K562 (cell line): ENCODE results near the gene ART4. TPM values are rescaled to one million over a fixed set of nuclear protein-coding genes. Genes with fewer than 3 reads are reported as not detected.

Source experiments
- ATAC-seq: fragments of 200-7000 bp; cut with Tn5 transposase; 3 replicates; pipeline ENCODE4 v1.9.1; 2020; ENCODE audit warnings: moderate library complexity
- BruUV-seq: library from RNA; stranded (reverse); fragments of 400-500 nt; replicated peaks from 2 replicates; lab custom pipeline; 2021; lab: Mats Ljungman, UMichigan
- CTCF ChIA-PET: fragments of 300-600 bp; formaldehyde crosslinking; extraction: SDS; loops from one replicate; lab custom pipeline; 2021; ENCODE audit warnings: low intra/inter-chr PET ratio; lab: Yijun Ruan, JAX
- POLR2A ChIA-PET: fragments of 300-600, 350-650 bp; sonication (Branson Sonifier 250); formaldehyde crosslinking; extraction: SDS; loops from one replicate; lab custom pipeline; 2021; ENCODE audit warnings: antibody characterized with exemption, inconsistent platforms; lab: Yijun Ruan, JAX
- DNase-seq, 4 experiments: peaks; one replicate each; pipeline versions ENCODE4 v3.0.0 to v3.0.0-alpha.2; 2011 to 2018; ENCODE audit warnings: low spot score in 3 of 4, mixed read lengths in 3 of 4; ENCODE audit errors: extremely low read depth in 1 of 4
- FAIRE-seq: peaks from 2 replicates; lab custom pipeline; 2011; peaks lifted over from hg19 to GRCh38; lab: Jason Lieb, UNC
- H2AFZ ChIP-seq: 2 replicates; pipeline ENCODE4 v1.6.0; 2011; ENCODE audit warnings: low read depth, low read length, control low read depth, inconsistent platforms
- H3K27ac ChIP-seq: fragments of 200-600 bp; 3 replicates; pipeline ENCODE4 v1.8.0; 2011; ENCODE audit warnings: low read depth, mild to moderate bottlenecking, control low read depth, inconsistent platforms, low read length, moderate library complexity, mixed read lengths; ENCODE audit errors: extremely low read depth
- H3K27me3 ChIP-seq, 2 experiments: fragments of 300-600 bp in 1 of 2; 2 replicates in 1 of 2; 3 replicates in 1 of 2; pipeline versions ENCODE4 v1.6.0 to v1.8.0; 2011; ENCODE audit warnings: inconsistent platforms in 2 of 2, low read length in 2 of 2, mild to moderate bottlenecking in 1 of 2, mixed read lengths in 1 of 2, moderate library complexity in 1 of 2; ENCODE audit not compliant: control insufficient read depth in 2 of 2, insufficient read depth in 2 of 2
- H3K36me3 ChIP-seq: fragments of 300-600 bp; 3 replicates; pipeline ENCODE4 v1.8.0; 2011; ENCODE audit warnings: mild to moderate bottlenecking, low read length, inconsistent platforms; ENCODE audit not compliant: control insufficient read depth, insufficient read depth
- H3K4me1 ChIP-seq, 2 experiments: fragments of 200-600 bp in 1 of 2; replicated peaks in 1 of 2; 2 replicates in 1 of 2; 3 replicates in 1 of 2; pipeline versions ENCODE4 v1.5.1 to v1.8.0; 2011; ENCODE audit warnings: inconsistent platforms in 2 of 2, low read length in 2 of 2, mild to moderate bottlenecking in 1 of 2, mixed read lengths in 1 of 2, moderate library complexity in 1 of 2; ENCODE audit not compliant: control insufficient read depth in 2 of 2, insufficient read depth in 2 of 2
- H3K4me2 ChIP-seq: 2 replicates; pipeline ENCODE4 v1.6.1; 2011; ENCODE audit warnings: low read length, control low read depth, inconsistent platforms, mixed read lengths; ENCODE audit not compliant: insufficient read depth
- H3K4me3 ChIP-seq: fragments of 200-600 bp; sonication (generic), shearing (Covaris generic); 2 replicates; pipeline ENCODE4 v1.5.1; 2016; ENCODE audit warnings: control low read depth, inconsistent platforms
- H3K79me2 ChIP-seq: fragments of 200-600 bp; 3 replicates; pipeline ENCODE4 v1.8.0; 2011; ENCODE audit warnings: low read length, inconsistent platforms; ENCODE audit not compliant: control insufficient read depth, insufficient read depth
- H3K9ac ChIP-seq, 2 experiments: 2 replicates each; pipeline versions ENCODE4 v1.6.0 to v1.6.1; 2011; ENCODE audit warnings: low read depth in 2 of 2, low read length in 2 of 2, control low read depth in 1 of 2, inconsistent platforms in 1 of 2, mild to moderate bottlenecking in 1 of 2, mixed read lengths in 1 of 2; ENCODE audit not compliant: insufficient read depth in 1 of 2
- H3K9me1 ChIP-seq: one replicate; pipeline ENCODE4 v1.6.0; 2011; ENCODE audit warnings: inconsistent platforms, mild to moderate bottlenecking, low read length, moderate library complexity; ENCODE audit not compliant: control insufficient read depth, insufficient read depth
- H3K9me3 ChIP-seq: replicated peaks from 2 replicates; pipeline ENCODE4 v1.5.1; 2011; ENCODE audit warnings: low read depth, low read length, inconsistent platforms; ENCODE audit not compliant: control insufficient read depth, insufficient read depth
- H4K20me1 ChIP-seq: replicated peaks from 2 replicates; pipeline ENCODE4 v1.6.1; 2011; ENCODE audit warnings: low read length, inconsistent platforms, mixed read lengths; ENCODE audit not compliant: control insufficient read depth, insufficient read depth
- CXXC5 ChIP-seq: fragments of 250-450 bp; sonication (Bioruptor Pico); IDR thresholded peaks from 2 replicates; pipeline ENCODE4 v1.8.0; 2022; ENCODE audit warnings: inconsistent platforms, mild to moderate bottlenecking, moderate library complexity
- LEF1 ChIP-seq: fragments of 450-650 bp; IDR thresholded peaks from 2 replicates; pipeline ENCODE4 v1.6.1; 2016; ENCODE audit warnings: mild to moderate bottlenecking
- MAFG ChIP-seq: fragments of 450-650 bp; conservative IDR thresholded peaks from 2 replicates; pipeline ENCODE4 v1.6.1; 2016; ENCODE audit warnings: missing genetic modification characterization, missing compliant biosample characterization
- TGIF2 ChIP-seq: sonication (generic); formaldehyde crosslinking; IDR thresholded peaks from 2 replicates; pipeline ENCODE4 v1.8.1; 2022; ENCODE audit warnings: mild to moderate bottlenecking, missing genetic modification reagents, moderate library complexity
- ZNF431 ChIP-seq: sonication (generic); formaldehyde crosslinking; IDR thresholded peaks from 2 replicates; pipeline ENCODE4 v1.8.0; 2022; ENCODE audit warnings: mild to moderate bottlenecking, missing genetic modification reagents
- ZNF507 ChIP-seq: conservative IDR thresholded peaks from 2 replicates; pipeline ENCODE4 v1.6.1; 2017; ENCODE audit warnings: missing genetic modification characterization, missing compliant biosample characterization
- ZNF551 ChIP-seq: fragments of 250-450 bp; sonication (Bioruptor Pico); IDR thresholded peaks from 2 replicates; pipeline ENCODE4 v1.5.0; 2021; ENCODE audit warnings: mild to moderate bottlenecking, moderate library complexity
- WGBS: fragments of 100-300 bp; shearing (Covaris generic); methylation state at CpG from one replicate; pipeline ENCODE4 v1.1.6; 2016; ENCODE audit warnings: low coverage, mixed read lengths; ENCODE audit not compliant: insufficient coverage; ENCODE audit errors: missing lambda C conversion rate; 5-methylcytosine and 5-hydroxymethylcytosine counted together
- in situ Hi-C: fragments of 300-500 bp; cut with MboI; formaldehyde crosslinking; loops from 4 replicates; pipeline ENCODE4 v1.15.0; 2018; ENCODE audit warnings: inconsistent platforms, mixed read lengths
- intact Hi-C: fragments of 100-400 bp; cut with micrococcal nuclease; formaldehyde crosslinking; loops from 2 replicates; pipeline ENCODE4 v1.14.2; 2022
- polyA plus RNA-seq, 8 experiments: library from polyadenylated mRNA; depleted of rRNA in 4 of 8; stranded (reverse) in 5 of 8; unstranded in 3 of 8; fragments of >200 nt; fragmentation: Nextera tagmentation in 2 of 8; fragmentation: Illumina TruSeq in 1 of 8; extraction: Ambion mirVana in 2 of 8; extraction: Trizol in 1 of 8; gene quantifications; 2 replicates each; pipeline versions ENCODE4 v1.2.1 to v1.2.3, GENCODE V29; 2011 to 2014; ENCODE audit warnings: inconsistent platforms in 1 of 8, missing spikeins in 1 of 8
- total RNA-seq, 7 experiments: library from RNA; depleted of rRNA in 6 of 7; stranded (reverse); fragments of >200 nt in 6 of 7; fragmentation: Illumina TruSeq in 2 of 7; extraction: Trizol in 2 of 7; gene quantifications; 2 replicates each; pipeline versions ENCODE4 v1.2.1 to v1.2.3, GENCODE V29; 2011 to 2021; ENCODE audit warnings: low replicate concordance in 1 of 7
- TF ChIP-seq, protein P1 (sequence below): fragments of 250-450 bp; sonication (Bioruptor Pico); IDR thresholded peaks from 2 replicates; pipeline ENCODE4 v1.8.0; 2022; ENCODE audit warnings: inconsistent platforms, mild to moderate bottlenecking, moderate library complexity, borderline replicate concordance
- TF ChIP-seq, protein P2 (sequence below): sonication (generic); formaldehyde crosslinking; IDR thresholded peaks from 2 replicates; pipeline ENCODE4 v1.8.0; 2023; ENCODE audit warnings: mild to moderate bottlenecking, missing genetic modification reagents

Gene ART4
- total and polyA plus RNA-seq, 9 of the 15 experiments (the other 6 are each of a cell fraction or from before 2014, with no cell fraction given): 0.07 TPM; not detected in 8

DNA sequence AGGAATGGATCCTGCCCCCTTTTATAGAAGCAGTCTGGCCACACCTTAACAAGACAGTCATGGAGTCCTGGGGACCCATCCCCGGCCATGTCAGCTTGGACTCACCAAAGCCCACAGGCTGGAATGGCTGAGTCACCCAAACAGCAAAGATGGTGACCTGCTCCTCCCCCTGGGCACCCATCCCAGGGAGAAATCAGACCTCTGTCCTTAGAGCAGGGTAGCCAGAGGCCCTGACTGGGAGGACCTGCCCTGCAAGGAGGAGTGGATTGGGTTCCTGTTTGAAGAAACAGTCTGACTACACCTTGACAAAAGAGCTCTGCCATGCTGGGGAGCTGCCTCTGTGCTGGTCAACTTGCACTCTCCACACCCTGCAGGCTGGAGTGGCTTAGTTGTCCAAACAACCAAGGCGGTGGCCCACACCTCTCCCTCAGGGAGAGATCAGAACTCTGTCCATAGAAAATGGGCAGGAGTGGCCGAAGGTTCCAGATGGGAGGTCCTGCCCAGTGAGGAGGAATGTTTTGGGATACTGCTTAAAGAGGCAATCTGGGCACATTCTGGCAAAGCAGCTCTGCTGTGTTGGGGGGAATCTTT is 25.7 kb upstream of the ART4 start:
- H3K9ac ChIP-seq: no peak overlapping the region
- 6% methylated on average over 2 of the region's 3 CpGs for WGBS
- no peak overlapping the region for H3K27ac ChIP-seq
- BruUV-seq: no TSS peak
- no peaks in the 10 kb centered on the region for H3K36me3 ChIP-seq
- no peak for ATAC-seq
- in situ Hi-C loops (no loop called here), intact Hi-C loops (no loop called here)
- 0 out of 2 replicates have a peak, but pooled peaks have one; percentile 12 for TF ChIP-seq MAFG (tag)
- no peak for TF ChIP-seq ZNF431
- no peak for TF ChIP-seq CXXC5
- no peaks in the 10 kb centered on the region for H3K79me2 ChIP-seq
- no peaks in the 10 kb centered on the region for H3K9me1 ChIP-seq
- no peaks in the 10 kb centered on the region for H4K20me1 ChIP-seq
- ChIA-PET CTCF (no interaction called here), POLR2A (no interaction called here)
- peaks cover 0 to 3% of the 10 kb centered on the region in 2 experiments; a peak in 1 of 5 replicates for H3K4me1 ChIP-seq
- DNase-seq: no peak
- FAIRE-seq: no peak
- H3K27me3 ChIP-seq: no peaks in the 10 kb centered on the region
- H3K4me3 ChIP-seq: no peak overlapping the region
- no peak overlapping the region for H3K4me2 ChIP-seq
- no peaks in the 10 kb centered on the region for H3K9me3 ChIP-seq
- no peak overlapping the region for H2AFZ ChIP-seq

DNA sequence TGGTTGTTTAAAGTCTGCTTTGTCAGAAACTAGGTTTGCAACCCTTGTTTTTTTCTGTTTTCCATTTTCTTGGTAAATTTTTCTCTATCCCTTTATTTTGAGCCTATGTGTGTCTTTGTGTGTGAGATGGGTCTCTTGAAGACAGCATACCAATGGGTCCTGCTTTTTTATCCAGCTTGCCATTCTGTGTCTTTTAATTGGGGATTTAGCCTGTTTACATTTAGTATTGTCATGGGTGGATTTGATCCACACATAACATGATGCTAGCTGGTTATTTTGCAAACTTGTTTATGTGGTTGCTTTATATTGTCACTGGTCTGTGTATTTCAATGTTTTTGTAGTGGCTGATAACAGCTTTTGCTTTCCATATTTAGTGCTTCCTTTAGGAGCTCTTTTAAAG is 17.2 kb upstream of the ART4 start:
- H3K27me3 ChIP-seq: no peaks in the 10 kb centered on the region
- ChIA-PET CTCF (no interaction called here), POLR2A (no interaction called here)
- no peak overlapping the region for H3K9ac ChIP-seq
- no peaks in the 10 kb centered on the region for H3K4me1 ChIP-seq
- H3K36me3 ChIP-seq: no peaks in the 10 kb centered on the region
- H3K9me1 ChIP-seq: no peaks in the 10 kb centered on the region
- H3K9me3 ChIP-seq: no peaks in the 10 kb centered on the region
- H4K20me1 ChIP-seq: no peaks in the 10 kb centered on the region
- H3K4me2 ChIP-seq: no peak overlapping the region
- no TSS peak for BruUV-seq
- in situ Hi-C loops: no loop called here
- DNase-seq (no peak), FAIRE-seq (no peak), ATAC-seq (no peak)
- TF ChIP-seq, protein P1, sequence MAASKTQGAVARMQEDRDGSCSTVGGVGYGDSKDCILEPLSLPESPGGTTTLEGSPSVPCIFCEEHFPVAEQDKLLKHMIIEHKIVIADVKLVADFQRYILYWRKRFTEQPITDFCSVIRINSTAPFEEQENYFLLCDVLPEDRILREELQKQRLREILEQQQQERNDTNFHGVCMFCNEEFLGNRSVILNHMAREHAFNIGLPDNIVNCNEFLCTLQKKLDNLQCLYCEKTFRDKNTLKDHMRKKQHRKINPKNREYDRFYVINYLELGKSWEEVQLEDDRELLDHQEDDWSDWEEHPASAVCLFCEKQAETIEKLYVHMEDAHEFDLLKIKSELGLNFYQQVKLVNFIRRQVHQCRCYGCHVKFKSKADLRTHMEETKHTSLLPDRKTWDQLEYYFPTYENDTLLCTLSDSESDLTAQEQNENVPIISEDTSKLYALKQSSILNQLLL (CRISPR knock-in tag): no peak
- TF ChIP-seq ZNF551 (CRISPR knock-in tag) (no peak), LEF1 (no peak), ZNF507 (tag) (peak; percentile 71), TGIF2 (CRISPR knock-in tag) (no peak)
- TF ChIP-seq, protein P2, sequence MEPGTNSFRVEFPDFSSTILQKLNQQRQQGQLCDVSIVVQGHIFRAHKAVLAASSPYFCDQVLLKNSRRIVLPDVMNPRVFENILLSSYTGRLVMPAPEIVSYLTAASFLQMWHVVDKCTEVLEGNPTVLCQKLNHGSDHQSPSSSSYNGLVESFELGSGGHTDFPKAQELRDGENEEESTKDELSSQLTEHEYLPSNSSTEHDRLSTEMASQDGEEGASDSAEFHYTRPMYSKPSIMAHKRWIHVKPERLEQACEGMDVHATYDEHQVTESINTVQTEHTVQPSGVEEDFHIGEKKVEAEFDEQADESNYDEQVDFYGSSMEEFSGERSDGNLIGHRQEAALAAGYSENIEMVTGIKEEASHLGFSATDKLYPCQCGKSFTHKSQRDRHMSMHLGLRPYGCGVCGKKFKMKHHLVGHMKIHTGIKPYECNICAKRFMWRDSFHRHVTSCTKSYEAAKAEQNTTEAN (CRISPR knock-in tag): no peak
- intact Hi-C loops: no loop called here
- H3K27ac ChIP-seq: no peak overlapping the region
- no peak overlapping the region for H3K4me3 ChIP-seq
- no peaks in the 10 kb centered on the region for H3K79me2 ChIP-seq
- H2AFZ ChIP-seq: no peak overlapping the region
